ENCODE data around the gene AGAP2.
"Not testable (repeated sequence)": the region's sequence is repeated elsewhere in the genome, so short reads cannot be mapped to it uniquely, and the experiment has no call there.

AGAP2 gene

DNA sequence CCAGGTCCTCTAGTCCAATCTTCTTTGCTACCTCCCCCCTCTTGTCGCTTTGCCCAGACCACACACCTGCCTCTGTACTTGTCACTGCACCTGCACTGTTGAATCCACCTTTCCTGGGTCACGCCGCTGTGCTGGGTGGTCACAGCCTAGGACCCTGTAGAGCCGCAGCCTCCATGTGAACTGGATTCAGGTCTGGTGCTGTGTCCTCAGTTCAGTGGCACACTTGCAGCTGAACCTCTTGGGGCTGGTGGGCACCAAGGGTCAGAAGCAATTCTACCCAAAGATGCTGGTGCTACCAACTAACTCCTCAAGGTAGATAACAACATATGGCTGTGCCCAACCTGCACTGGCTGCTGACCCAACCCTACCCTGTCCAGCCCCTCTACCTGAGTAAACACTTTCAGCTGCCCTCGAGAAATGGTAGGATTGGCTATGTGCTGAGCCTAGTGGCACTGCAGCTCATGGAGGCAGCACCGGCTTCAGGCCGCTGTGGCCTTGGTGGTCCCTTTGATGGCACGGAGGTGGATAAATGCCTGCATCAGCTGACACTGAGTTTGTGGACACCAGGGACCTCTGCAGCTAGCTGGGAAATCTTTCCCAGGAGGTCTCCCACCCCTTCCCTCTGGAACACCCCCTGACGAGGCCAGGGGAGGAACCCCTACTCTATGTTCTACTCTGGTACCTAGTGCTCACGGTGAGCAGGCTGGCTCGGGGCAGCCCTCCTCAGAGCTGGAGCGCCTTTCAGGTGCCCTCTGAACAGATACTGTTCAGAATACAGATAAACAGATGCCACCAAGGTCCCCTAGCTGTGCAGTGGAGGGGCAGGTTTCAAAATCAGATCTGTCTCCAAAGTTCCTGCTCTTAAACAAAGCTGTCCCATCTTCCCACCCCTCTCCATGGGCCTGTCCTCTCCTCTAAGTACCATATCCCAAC is 14.3 kb downstream of the AGAP2 start:
- DNase-seq (ENCODE audit: low read depth in 1 of 2, low spot score in 1 of 2) = no peak

DNA sequence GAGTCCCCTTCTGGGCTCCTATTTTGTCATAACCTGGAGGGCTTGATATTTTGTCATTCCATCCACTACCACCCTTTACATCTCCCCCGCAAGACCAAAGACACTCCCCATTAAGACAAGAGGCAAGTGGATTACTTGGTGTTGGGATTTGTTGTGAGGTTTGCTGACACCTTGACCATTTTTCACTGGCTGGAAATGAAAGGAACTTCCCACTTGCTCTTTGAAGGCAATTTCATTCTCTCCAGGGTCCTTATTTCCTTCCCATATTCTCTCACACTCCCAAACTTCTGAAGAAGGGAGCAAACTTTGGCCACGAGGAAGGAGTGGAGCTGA is 14.9 kb downstream of the AGAP2 start:
- no peak for DNase-seq (ENCODE audit: low read depth in 1 of 2, low spot score in 1 of 2)

GRCh38 chr12:57722716-57723629 is 15.6 kb downstream of the AGAP2 start:
- no peak for DNase-seq (ENCODE audit: low read depth in 1 of 2, low spot score in 1 of 2)

DNA sequence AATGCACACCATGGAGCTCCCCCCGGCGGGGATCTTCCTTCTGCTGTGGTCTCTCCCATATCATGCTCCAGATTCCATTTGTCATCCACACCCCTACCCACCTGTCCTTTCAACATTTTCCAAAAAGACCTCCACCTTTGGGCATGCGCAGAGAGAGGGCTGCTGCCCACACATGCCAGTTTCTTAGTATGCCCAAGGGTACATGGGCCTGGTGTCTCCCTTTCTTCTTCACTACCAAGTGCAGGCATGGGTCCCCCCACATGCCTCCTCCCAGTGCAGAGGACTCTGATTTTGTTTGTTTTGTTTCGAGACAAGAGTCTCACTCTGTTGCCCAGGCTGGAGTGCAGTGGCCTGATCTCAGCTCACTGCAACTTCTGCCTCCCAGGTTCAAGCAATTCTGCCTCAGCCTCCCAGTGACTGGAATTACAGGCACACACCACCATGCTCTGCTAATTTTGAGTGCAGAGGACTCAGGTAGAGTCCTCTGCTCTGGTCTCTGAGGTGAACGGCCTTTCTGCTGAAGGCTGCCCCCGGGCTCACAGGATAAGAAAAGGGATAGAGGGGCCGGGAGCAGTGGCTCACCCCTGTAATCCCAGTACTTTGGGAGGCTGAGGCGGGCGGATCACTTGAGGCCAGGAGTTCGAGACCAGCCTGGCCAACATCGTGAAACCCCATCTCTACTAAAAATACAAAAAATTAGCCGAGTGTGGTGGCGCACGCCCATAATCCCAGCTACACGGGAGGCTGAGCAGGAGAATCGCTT is 16.5 kb downstream of the AGAP2 start:
- DNase-seq (ENCODE audit: low read depth in 1 of 2, low spot score in 1 of 2) = not testable (repeated sequence)

DNA sequence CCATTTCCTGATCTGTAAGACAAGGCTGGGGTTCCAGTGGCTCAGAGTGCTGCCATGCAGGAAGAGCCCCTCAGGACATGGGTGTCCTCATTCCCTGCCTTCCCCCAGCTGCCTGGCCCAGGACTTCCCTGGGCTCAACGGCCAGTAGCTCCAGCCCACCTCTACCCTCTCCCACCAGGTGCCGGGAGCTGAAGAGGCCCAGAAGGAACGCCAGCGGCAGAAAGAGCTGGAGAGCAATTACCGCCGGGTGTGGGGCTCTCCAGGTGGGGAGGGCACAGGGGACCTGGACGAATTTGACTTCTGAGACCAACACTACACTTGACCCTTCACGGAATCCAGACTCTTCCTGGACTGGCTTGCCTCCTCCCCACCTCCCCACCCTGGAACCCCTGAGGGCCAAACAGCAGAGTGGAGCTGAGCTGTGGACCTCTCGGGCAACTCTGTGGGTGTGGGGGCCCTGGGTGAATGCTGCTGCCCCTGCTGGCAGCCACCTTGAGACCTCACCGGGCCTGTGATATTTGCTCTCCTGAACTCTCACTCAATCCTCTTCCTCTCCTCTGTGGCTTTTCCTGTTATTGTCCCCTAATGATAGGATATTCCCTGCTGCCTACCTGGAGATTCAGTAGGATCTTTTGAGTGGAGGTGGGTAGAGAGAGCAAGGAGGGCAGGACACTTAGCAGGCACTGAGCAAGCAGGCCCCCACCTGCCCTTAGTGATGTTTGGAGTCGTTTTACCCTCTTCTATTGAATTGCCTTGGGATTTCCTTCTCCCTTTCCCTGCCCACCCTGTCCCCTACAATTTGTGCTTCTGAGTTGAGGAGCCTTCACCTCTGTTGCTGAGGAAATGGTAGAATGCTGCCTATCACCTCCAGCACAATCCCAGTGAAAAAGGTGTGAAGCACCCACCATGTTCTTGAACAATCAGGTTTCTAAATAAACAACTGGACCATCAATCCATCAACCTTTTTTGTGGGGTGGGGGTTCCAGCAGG is 17.6 kb downstream of the AGAP2 start:
- DNase-seq (ENCODE audit: low read depth in 1 of 2, low spot score in 1 of 2) = no peak

- no peak for DNase-seq (ENCODE audit: low read depth in 1 of 2, low spot score in 1 of 2)
Observed at GRCh38 chr12:57719777-57720605, 18.6 kb downstream of the AGAP2 start.

GRCh38 chr12:57718641-57719528 is 19.7 kb downstream of the AGAP2 start:
- no peak for DNase-seq (ENCODE audit: low read depth in 1 of 2, low spot score in 1 of 2)

DNA sequence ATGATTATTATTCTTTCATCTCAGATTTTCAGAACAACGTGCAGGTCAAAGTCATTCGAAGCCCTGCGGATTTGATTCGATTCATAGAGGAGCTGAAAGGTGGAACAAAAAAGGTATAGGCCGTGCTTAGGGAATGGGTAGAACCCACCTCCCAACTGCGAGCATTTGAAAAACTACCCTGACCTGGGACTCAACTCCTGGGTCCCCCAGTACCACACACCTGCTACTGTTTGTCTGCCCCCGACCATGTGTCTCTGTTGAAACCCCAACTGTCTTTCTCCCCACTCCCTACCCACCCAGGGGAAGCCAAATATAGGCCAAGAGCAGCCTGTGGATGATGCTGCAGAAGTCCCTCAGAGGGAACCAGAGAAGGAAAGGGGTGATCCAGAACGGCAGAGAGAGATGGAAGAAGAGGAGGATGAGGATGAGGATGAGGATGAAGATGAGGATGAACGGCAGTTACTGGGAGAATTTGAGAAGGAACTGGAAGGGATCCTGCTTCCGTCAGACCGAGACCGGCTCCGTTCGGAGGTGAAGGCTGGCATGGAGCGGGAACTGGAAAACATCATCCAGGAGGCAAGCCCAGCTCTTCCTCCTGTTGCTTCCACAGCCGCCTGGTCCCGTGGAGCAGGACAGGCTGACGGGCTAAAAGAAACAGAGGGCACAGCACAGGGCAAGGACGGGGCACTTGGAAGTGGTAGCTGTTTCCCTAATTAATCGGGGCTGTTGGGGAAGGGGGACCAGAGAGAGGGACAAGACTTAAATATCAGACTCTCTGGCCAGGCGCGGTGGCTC is 20.5 kb downstream of the AGAP2 start:
- no peak for DNase-seq (ENCODE audit: low read depth in 1 of 2, low spot score in 1 of 2)

GRCh38 chr12:57717131-57717530 is 21.4 kb downstream of the AGAP2 start:
- DNase-seq (ENCODE audit: low read depth in 1 of 2, low spot score in 1 of 2) = no peak

DNA sequence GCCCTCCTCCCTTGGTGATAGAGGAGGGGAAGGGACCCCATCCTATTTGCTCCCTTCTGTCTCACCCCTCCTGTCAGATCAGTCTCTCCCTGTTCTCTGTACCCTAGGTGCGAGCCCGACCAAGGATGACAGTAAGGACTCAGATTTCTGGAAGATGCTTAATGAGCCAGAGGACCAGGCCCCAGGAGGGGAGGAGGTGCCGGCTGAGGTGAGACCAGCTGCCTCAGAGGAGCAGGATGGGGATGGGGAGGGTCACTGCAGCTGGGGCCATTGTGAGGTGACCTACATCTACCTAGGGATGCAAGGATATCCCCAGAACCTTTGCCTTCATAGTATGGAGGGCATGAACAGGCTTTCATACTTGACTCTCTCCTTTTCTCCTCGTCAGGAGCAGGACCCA is 22.2 kb downstream of the AGAP2 start:
- DNase-seq (ENCODE audit: low read depth in 1 of 2, low spot score in 1 of 2) = no peak

- no peak for DNase-seq (ENCODE audit: low read depth in 1 of 2, low spot score in 1 of 2)
Observed at GRCh38 chr12:57715786-57716185, 22.8 kb downstream of the AGAP2 start.

DNA sequence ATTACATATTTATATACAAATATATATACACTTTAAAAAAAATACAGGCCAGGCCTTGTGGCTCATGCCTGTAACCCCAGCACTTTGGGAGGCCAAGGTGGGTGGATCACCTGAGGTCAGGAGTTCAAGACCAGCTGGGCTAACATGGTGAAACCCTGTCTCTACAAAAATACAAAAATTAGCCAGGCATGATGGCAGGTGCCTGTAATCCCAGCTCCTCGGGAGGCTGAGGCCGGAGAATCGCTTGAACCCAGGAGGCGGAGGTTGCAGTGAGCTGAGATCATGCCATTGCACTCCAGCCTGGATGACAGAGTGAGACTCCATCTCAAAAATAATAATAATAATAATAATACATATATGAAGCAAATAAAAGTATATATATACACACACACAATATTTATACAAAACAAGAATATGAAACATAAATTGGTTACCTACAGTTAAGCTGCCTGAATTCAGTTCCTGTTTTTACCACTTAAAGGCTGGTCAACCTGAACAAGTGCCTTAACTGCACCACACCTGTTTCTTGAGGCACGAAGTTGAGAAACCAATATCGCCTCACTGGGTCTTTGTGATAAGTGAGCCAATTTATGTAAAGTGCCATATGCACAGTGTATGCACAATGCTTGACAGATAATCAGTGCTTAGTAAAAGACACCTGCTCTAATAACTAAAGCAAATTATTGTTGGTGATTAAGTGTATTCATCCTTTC is 23.4 kb downstream of the AGAP2 start:
- not testable (repeated sequence) for DNase-seq (ENCODE audit: low read depth in 1 of 2, low spot score in 1 of 2)

- DNase-seq (ENCODE audit: low read depth in 1 of 2, low spot score in 1 of 2) = no peak
Observed at GRCh38 chr12:57713209-57713608, 25.3 kb downstream of the AGAP2 start.

GRCh38 chr12:57712701-57713100 is 25.8 kb downstream of the AGAP2 start:
- DNase-seq (ENCODE audit: low read depth in 1 of 2, low spot score in 1 of 2) = no peak

DNA sequence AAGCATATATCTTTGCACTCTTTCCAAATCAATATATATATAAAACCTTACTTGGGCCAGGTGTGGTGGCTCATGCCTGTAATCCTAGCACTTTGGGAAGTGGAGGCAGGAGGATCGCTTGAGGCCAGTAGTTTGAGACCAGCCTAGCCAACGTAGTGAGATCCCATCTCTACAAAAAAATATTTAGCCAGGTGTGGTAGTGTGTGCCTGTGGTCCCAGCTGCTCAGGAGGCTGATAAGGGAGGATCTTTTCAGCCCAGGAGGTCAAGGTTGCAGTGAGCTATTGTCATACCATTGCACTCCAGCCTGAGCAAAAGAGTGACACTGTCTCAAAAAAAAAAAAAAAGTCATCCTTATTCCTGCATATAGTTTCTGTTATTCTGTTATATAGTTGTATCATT is 30.2 kb downstream of the AGAP2 start:
- no peak for DNase-seq (ENCODE audit: low read depth in 1 of 2, low spot score in 1 of 2)

GRCh38 chr12:57707250-57707649 is 31.3 kb downstream of the AGAP2 start:
- DNase-seq (ENCODE audit: low read depth in 1 of 2, low spot score in 1 of 2) = no peak

DNA sequence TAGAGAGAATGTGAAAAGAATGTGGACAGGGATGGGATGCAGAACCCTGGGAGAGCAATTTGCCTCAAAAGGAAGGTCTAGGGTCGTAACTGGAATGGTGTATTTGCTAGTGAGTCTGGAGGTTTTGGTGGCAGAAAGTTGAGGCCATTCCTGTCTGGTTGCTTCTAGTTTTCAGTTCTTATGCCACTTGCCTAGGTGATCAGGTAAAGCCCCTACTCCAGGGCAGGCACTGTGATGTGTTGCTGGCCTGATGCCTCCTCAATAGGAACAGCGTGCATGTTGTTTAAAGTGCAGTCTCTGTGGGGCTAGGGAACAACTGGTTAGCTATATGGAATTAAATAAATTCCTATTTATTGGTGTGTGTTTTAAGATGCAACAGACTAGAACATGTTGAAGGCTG is 38.2 kb downstream of the AGAP2 start:
- DNase-seq (ENCODE audit: low read depth in 1 of 2, low spot score in 1 of 2) = no peak
